ENCODE measurements around the gene TJAP1.

Gene TJAP1

DNA sequence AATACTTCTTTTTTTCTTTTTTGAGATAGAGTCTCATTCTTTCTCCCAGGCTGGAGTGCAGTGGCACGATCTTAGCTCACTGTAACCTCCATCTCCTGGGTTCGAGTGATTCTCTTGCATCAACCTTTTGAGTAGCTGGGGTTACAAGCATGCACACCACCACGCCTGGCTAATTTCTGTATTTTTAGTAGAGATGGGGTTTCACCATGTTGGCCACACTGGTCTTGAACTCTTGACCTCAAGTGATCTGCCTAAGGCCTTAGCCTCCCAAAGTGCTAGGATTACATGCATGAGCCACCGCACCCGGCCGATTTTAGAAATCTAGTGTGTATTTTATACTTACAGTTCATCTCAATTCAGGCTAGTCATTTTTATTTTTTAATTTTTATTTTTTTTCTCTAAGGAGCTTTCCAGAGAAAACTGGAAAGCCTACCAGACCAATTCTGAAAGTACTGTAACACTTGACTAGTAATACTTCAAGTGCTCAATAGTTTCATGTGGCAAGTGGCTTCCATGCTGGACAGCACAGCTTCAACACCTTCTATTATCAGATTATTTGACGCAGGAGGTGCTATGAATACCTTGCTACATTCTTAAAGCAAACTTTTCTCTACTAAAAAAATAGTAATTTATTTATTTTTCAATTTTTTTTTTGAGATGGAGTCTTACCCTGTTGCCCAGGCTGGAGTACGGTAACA, 64.6 kb downstream of the TJAP1 start:
- DNase-seq, result no peak

- DNase-seq, result no peak
Observed at GRCh38 chr6:43544461-43544860, 67.1 kb downstream of the TJAP1 start.

DNA sequence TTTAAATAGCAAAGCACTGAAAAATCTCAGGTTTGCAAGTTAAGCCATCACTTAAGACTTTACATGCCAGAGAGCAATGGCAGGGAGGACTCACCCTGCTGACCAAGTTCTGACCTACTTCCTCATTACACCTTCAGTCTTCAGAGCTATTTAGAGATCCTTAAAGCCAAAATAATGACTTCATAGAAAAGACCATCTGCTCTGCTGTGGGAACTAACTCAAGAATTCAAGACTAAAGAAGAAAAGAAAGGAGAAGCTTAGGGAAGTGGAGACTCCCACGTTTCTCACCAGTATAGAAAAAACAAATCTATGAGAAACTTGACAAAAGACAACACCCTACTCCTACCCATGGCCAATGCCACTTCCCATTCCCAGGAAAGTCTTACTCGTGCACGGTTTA, 69.9 kb downstream of the TJAP1 start:
- no peak for DNase-seq

All from amniotic stem cell (primary cell).